ENCODE data around the gene EPHA2.

The EPHA2 gene

GRCh38 chr1:16196874-16197273 is 41.0 kb upstream of the EPHA2 start:
- TF ChIP-seq TAF1 (IDR thresholded peaks at IDR 0.05; ENCODE audit: borderline replicate concordance, insufficient read depth, low read length) (no peak), POLR2AphosphoS5 (IDR thresholded peaks at IDR 0.05; ENCODE audit: low read depth, low read length) (no peak), SIN3A (IDR thresholded peaks at IDR 0.05; ENCODE audit: borderline replicate concordance, insufficient read depth, low read length) (no peak), REST (IDR thresholded peaks at IDR 0.05; ENCODE audit: insufficient read depth in 1 of 2, low read depth in 2 of 2, low read length in 2 of 2) (no peak), FOXP2 (optimal IDR thresholded peaks at IDR 0.05; ENCODE audit: borderline replicate concordance, extremely low read depth, extremely low read length, insufficient read depth) (no peak)

DNA sequence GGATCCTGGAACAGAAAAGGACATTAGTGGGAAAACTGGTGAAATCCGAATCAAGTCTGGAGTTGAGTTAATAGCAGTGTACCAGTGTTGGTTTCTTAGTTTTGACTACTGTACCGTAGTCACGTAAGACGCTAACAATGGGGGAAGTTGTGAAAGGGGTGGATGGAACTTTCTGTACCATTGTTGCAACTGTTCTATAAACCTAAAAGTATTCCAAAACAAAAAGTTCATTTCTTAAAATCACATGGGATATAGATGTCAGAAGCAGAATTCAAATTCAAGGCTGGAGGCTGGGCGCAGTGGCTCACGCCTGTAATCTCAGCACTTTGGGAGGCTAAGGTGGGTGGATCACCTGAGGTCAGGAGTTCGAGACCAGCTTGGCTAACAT is 39.6 kb upstream of the EPHA2 start:
- TF ChIP-seq SIN3A (IDR thresholded peaks at IDR 0.05; ENCODE audit: borderline replicate concordance, insufficient read depth, low read length) = no peak
- TF ChIP-seq TAF1 (IDR thresholded peaks at IDR 0.05; ENCODE audit: borderline replicate concordance, insufficient read depth, low read length) = no peak
- TF ChIP-seq POLR2AphosphoS5 (IDR thresholded peaks at IDR 0.05; ENCODE audit: low read depth, low read length) = no peak
- no peak for TF ChIP-seq FOXP2 (optimal IDR thresholded peaks at IDR 0.05; ENCODE audit: borderline replicate concordance, extremely low read depth, extremely low read length, insufficient read depth)
- no peak for TF ChIP-seq REST (IDR thresholded peaks at IDR 0.05; ENCODE audit: insufficient read depth in 1 of 2, low read depth in 2 of 2, low read length in 2 of 2)

- TF ChIP-seq REST (IDR thresholded peaks at IDR 0.05; ENCODE audit: insufficient read depth in 1 of 2, low read depth in 2 of 2, low read length in 2 of 2) (no peak), TAF1 (IDR thresholded peaks at IDR 0.05; ENCODE audit: borderline replicate concordance, insufficient read depth, low read length) (no peak), SIN3A (IDR thresholded peaks at IDR 0.05; ENCODE audit: borderline replicate concordance, insufficient read depth, low read length) (no peak), FOXP2 (optimal IDR thresholded peaks at IDR 0.05; ENCODE audit: borderline replicate concordance, extremely low read depth, extremely low read length, insufficient read depth) (no peak), POLR2AphosphoS5 (IDR thresholded peaks at IDR 0.05; ENCODE audit: low read depth, low read length) (no peak)
Observed at GRCh38 chr1:16191916-16192546, 36.2 kb upstream of the EPHA2 start.

DNA sequence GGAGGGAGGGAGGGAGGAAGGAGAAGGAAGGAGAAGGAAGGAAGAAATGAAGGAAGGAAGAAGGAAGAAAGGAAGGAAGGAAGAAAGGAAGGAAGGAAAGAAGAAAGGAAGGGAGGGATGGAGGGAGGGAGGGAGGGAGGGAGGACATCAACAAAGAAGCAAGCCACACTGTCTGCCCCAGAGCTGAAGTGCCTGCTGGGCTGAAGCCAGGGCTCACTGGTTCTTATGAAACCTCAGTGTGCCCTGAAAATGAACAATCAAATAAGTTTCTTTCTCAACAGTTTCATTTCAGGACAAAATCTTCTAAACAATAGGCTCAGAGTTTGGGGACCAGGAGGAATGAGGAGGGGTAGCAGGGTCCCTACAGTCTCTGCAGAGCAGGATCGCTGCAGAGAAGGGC is 35.4 kb upstream of the EPHA2 start:
- TF ChIP-seq POLR2AphosphoS5 (IDR thresholded peaks at IDR 0.05; ENCODE audit: low read depth, low read length) = no peak
- no peak for TF ChIP-seq FOXP2 (optimal IDR thresholded peaks at IDR 0.05; ENCODE audit: borderline replicate concordance, extremely low read depth, extremely low read length, insufficient read depth)
- TF ChIP-seq REST (IDR thresholded peaks at IDR 0.05; ENCODE audit: insufficient read depth in 1 of 2, low read depth in 2 of 2, low read length in 2 of 2) = no peak
- TF ChIP-seq TAF1 (IDR thresholded peaks at IDR 0.05; ENCODE audit: borderline replicate concordance, insufficient read depth, low read length) = no peak
- TF ChIP-seq SIN3A (IDR thresholded peaks at IDR 0.05; ENCODE audit: borderline replicate concordance, insufficient read depth, low read length) = no peak

Measured in PFSK-1 (cell line).